HG02885 (cell line): ENCODE measurements around the gene TMEM272.

Experiments used
- ATAC-seq: cut with Tn5 transposase; IDR thresholded peaks from one replicate; pipeline ENCODE4 v1.9.1; 2021; ENCODE audit warnings: mild to moderate bottlenecking; ENCODE audit not compliant: unreplicated experiment, poor library complexity

TMEM272 gene

DNA sequence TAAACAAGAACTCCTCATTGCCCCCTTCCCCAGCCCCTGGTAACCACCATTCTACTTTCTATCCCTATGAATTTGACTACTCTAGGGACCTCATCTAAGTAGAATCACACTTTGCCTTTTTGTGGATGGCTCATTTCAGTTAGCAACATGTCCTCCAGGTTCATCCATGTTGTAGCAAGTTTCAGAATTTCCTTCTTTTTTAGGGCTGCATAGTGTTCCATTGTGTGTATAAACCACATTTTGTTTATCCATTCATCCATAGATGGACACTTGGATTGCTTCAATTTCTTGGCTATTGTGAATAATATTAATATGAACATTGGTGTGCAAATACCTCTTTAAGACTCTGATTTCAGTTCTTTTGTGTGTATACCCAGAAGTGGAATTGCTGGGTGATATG, 36.2 kb downstream of the TMEM272 start:
- ATAC-seq = no peak

DNA sequence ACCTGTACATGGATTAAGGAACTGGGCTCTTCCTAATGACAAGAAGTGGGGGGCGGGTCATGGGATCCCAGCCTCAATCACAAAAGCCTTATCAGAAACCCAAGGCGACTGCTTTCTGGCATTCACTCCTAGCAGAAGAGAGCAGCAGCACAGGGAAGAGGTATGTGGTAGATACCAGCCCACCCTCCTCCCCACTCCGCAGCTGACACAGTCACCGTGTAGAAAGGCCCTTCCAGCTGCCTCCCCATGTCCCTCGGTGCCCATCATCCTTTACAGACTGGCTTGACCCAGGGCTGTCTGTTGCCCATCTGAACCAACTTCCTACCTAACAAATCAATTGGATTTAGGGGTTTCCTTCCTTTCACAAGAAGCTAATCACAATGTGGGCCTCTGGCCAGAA, 37.9 kb downstream of the TMEM272 start:
- ATAC-seq = no peak

DNA sequence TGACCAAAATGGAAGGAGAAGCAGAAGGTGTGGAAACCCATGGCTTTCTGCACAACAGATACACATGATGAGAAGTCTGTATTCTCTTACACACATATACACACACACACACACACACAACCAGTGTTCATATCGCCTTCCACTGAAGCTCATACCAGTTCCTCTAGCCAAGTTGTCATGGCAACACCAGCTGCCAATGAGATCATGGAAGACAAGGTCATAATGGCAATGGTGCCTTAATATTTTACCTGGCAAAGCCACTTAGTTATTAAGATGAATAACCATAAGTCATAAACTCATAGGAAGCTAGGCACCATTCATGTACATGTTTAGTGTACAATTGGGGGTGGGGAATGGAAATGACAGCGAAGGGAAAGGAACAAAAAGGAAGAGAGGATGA, 38.4 kb downstream of the TMEM272 start:
- ATAC-seq = no peak

DNA sequence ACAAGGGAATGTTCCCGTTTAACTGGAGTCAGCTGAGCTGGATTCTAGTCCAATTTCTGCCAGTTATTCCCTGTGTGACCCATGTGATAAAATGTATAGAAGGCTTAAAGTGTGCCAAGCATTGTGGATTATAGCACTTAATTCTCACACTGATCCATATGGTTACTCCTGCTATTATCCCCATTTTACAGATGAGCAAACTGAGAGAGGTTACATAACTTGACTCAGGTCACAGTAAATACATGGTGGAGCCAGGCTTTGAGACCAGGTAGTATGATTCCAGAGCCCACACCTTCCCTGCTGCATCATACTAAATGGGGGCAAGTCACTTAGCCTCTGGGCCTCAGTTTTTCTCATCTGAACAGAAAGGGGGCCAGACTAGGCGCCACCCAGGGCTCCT, 39.1 kb downstream of the TMEM272 start:
- no peak for ATAC-seq

DNA sequence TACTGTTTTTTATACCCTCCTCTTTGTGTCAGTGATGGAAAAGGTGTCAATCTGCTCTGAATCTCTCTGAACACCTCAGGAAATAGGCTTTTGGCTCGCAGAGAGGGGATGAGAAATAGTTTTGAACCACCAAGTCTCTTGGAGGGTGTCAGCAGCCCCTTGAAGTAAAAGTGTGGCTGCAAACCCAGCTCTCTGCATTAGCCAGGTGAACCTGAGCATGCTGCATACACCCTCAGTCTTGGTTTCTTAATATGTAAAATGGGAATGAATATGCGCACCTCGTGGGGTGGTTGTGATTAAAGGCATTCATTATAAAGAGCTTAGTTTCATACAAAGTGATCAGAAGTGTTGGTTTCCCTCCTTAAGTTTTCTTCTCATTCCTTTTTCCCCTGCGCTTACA, 39.7 kb downstream of the TMEM272 start:
- ATAC-seq = no peak

DNA sequence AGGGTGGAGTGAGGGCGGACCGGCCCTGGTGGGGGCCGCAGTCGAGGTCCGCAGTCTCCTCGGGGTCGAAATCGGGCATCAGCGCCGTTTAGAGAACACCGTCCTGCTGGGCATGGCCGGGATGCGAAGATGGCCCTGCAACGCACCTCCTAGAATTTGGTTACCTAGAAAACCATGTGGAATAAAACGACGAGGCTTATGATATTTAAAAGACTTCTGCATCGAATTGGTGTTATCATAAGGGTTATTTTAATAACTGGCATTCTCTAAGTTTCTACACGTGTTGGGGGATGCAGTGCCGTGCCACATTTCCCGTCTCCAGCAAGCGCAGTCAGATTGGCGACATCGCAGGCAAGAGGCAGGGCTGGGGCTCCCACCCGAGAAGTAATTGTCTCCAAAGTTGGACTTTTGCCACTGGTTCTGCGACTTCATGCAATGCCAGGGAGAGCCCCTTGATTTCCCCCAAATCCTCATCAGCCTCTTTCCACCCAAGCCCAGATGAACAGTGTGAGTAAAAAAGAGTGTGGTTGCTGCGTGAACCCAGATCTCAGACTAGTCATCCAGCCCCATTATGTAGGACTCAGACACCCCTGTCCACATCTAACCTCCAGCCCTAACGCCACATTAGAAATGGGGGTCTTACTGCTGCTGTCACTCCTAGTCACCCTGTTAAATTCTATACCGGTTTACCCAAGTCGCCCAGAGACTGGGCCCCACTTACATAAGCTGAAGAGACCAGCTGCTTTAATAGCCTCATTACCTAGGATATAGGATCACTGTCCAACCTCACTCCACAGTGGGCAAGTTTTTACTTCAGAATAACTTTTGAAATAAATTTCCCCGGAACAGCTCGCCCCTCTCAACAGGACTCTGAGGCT, 40.4 kb downstream of the TMEM272 start:
- ATAC-seq = no peak

DNA sequence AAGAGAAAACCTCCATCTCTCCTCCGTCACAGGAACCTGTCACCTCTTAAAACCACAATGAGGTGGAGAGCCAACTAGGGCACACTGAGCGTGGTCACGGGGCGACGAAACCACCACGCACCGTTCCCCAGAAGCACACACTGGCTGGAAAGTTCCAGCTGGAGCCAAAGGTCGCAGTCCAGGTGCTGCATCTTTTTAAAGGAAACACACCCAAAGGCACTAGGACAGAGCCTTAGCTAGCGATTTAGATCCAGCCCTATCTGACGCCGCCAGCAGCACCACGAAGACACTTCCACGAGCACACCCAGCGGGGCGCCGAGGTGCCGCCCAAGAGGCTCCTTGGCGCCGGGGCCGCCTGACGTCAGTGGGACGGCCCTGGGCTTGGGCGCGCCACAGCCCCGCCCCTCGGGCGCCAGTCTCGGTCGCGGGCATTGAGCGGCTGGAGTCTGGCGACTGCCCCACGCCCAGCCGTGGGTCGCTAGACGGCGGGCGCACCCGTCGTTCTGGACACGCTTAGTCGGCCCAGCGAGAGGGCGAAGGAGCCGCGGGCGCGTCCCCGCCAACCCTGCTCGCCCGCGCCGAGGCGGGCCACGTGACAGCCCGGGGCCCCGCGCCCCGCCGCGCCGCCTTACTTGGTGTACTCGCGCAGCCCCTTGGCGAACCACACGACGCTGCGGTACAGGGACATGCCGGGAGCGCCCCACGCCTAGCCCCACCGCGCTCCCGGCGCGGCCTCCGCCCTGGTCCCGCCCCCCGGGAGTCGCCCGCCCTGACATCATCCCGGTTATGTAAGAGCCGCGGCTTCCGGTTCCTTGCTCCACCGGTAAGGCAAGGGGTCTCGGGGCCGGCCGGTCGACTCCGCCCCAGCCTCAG, 41.3 kb downstream of the TMEM272 start, which contains the start of gene DHRS12:
DHRS12 (minus strand) TSS at position 742 of the 873 bp plus-strand sequence. CDS start 4,504 bp downstream, outside the sequence.
- peak; percentile 90 for ATAC-seq

DNA sequence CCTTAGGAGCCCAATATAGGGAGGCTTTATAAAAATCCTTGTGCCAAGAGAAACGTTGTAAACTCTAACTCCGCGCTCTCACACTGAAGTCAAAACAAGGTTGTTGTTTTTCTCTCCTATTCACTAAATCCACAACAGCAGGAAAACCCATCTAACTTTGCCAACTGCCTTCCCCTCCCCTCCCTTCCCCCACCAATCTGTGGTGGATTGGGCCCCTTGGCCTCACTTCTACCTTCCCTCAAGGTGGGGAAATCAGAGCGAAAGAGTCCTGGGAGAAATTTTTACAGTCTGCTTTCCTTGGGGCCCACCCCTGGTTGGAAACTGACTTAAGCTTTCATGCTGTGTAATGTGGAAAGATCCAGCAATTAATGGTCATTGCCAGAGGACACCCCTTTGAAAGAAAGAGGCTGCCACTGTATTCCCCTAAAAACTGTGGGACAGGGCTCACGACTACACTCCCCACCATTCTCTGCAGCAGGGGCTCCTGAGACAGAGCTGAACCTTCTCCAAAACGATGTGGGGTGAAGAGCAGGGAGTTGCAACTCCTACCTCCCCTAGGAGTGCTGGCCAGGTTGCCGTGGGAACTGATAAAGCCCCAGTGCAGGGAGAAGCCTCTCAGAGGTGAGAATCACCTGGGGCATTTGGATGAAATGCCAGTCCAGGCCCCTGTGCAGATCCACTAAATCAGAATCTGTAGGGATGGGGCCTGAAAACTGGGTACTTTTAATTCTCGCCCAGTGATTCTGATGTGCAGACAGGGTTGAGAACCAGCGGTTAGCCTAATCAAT, 42.2 kb downstream of the TMEM272 start:
- no peak for ATAC-seq

DNA sequence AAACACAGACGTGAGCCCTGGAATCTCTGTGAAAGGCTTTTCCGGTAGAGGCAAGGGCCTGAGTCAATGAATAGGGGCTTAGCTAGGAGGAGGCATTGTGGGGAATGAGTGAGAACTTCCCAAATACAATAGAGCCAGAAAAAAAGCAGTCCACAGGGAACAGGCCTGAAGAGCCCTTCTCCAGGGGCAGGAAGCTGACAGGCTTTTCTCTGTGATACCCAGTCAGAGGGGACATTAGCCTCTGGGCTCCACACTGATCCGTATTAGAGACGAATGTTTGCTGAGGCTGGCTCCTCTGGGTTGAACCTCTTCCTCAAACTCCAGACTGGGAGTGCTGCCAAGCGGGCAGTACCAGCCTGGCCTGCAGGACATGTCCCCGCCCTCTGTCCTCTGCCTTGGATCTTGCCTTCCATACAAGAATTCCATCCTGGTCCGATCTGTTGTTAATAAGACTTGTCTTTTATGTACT, 43.3 kb downstream of the TMEM272 start:
- ATAC-seq = no peak

DNA sequence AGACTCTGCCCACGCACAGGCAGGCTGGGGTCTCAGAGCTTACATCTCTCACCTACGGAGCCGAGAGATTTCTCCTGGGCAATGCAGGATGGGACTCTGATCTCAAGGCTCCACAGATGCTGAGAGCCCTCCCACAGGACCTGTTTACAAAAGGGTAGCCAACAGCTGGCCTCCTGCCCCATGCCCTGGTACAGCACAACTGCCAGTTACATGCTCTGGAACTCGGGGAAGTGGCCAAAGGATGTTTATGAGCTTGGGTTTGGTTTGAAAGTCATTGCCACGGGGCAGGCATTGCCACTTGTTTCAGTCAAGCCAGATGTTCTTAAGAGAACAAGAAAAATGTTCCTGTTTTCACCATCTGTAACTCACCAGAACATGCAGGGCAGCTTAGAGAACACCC, 44.5 kb downstream of the TMEM272 start:
- ATAC-seq = no peak

DNA sequence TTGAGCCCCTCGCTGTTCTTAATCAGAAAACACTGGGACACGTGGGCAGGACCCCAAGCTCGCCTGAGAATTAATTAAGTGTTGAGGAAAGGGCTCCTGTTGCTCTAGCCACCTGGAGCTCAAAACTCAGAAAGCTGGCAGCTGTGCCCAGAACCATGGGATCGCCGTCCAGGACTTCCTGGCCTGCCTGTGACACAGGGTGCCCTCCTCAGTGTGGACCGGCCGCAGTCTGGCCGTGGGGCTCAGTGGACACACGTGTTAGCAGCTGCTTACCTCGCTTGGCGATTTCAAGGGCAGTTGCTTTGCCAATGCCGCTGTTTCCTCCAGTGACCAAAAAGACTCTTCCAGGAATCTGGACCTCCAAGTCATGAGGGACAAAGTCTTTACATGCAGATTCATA, 45.7 kb downstream of the TMEM272 start:
- ATAC-seq = no peak

DNA sequence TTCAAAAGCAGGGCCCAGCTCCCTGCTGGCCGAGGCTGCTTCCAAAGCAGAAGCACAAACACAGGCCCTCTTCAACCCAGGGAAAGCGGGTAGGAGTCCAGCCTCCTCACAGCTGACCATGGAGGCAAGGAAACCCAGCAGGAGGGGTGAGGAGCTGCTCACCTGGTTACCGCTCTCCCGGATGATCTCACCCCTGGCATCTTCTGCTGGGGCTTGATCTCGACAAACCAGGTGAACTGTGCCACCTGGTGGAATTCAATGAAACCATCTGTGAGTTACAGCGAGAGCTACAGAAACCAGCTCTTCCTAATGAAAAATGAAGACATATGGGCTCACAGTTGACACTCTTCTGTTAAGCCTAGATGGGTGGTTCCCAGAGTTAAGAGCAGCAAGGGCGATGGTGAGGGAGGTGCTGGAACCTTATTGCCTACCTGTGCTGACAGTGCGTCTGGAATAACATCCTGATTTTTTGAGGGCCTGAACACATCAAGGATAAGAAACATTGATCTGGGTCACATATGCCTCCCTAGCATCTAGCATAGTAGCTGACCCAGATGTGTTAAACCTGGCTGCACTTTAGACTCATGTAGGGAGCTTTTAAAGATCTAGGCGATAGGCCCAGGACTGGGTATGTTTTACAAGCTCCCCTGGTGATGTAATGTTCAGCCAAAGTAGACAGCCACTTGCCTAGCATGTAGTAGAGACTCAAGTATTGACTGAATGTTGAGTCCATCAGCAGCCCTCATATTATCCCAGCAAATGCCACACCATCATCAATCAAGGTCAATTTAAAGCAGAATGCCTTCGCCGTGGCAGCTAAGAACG, 47.1 kb downstream of the TMEM272 start:
- peak; percentile 58 for ATAC-seq

DNA sequence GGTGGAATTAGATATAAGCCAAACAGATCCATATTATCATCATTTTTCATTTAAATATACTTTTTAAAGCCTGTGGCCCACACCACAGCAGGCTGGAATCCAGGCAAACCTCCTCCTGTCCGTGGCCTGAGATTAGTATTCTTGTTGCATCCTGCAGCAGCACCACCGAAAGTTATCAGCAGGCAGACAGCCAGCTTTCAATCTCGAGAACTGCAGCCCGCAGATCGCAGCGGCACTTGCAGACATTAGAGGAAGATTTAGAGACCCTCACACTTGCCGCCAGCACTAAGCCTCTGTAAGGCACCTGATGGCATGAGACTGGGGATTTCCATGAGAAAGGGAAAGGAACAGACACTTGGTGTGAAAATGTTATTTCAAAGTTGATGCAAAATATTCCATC, 48.4 kb downstream of the TMEM272 start:
- ATAC-seq = no peak

DNA sequence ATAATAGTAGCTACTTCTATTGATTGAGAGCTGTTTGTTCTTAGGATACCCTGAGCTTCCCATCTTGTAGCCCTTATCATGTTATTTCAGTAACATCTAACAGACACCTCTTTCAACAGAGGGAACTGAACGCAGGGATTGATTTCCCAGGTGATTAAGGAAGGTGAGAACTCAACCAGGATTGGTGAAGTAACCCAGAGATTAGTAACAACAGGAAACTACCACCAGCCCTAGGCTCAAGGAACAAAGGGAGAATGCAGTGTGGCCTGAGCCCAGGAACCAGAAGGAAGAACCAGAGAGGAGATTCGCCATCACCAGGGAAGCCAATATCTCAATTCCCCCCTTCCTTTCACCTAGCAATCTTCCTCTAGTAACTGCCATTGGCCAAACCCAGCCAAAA, 49.6 kb downstream of the TMEM272 start:
- ATAC-seq = no peak

DNA sequence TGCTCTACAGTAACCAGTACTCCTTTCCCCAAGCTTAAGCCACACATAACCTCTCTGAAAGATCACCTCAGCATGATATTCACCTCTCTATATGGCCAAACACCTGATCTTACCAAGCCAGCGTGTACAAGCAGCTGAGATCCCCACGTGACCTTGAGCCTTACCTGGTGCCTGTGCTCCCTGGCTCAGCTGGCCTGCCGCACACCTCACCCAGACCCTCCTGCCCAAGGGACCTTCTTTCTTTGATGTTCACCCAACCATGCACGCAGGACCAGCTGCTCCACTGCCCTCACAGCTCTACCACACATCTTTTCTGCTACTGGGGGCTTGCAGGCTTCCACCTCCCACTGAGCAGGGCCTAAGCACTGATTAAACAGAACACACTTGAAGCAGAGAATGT, 50.0 kb downstream of the TMEM272 start:
- ATAC-seq = no peak

DNA sequence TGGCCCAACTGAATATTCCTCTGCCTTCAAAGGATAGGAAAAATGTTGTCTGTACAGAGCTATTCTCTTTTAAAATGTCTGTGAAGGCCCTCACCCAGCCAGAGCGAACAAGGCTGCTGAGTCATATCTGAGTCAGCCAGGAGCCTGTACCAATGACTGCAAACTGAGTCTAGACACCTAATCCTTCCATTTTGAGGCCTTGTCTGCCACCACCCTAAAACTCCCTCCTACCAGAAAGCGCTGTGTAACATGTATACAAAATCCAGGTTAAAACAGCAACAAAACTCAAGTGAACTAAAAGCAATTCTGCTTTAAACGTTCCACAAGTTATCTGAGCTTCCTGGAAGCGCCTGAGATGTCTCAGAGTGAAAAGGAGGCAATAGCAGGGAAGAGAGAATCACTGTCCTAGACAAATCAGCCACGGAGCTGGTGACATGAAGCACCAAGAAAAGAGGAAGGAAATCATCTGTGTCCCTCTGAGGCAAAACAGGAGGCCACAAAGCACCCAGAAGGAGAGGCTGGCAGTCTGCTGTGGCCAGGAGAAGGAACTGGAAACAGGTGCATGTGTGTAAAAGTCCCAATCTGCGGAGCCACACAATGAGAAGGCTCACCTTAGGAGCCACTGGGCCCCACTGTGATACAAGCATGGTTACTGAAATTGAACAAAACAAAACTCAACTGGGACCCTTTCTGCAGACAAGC, 51.3 kb downstream of the TMEM272 start:
- ATAC-seq = peak; percentile 74

DNA sequence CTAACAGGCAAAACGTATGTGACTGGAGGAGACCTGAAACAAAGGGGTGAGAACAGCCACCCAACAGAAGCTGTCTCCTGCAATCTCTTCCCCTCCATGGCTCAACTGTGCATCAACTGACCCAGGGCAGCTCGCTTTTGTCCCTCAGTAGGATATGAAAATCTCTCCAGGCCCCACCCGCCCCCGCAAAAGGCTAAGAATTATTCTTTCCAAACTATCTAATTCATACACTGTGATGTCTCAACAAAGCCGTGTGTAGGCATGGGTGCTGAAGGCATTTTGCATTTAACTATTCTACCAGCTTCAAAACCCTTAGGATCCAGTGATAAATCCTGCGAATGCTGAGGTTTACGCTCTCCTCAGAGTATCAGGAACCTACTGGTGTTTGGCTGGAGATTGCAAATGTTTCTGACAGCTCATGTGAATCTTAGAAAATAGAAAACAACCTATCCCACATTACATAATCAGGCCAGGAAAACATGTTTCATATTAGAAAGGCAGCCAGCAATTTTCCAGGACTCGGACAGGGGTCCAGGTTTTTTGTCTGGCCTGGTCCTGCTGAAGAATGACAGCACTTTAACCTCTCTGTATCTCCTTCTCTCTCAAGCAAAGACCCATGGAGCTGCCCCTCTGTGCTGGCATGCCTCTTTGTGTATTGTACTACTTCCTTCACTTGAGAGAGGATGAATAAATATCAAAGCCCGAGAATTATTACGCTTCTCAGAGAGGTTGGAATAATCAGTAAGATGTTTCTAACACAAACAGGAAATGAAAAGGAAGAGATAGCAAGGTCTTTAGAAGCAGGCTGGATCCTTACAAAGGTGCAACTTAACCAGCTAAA, 58.3 kb downstream of the TMEM272 start:
- no peak for ATAC-seq
